Endothelial cell of hepatic sinusoid (primary cell): ENCODE results near the gene TOMT.

ENCODE experiments used
- in situ Hi-C: cut with HindIII; loops from 2 replicates; pipeline ENCODE4 v1.10.0; 2017; ENCODE audit warnings: low sequenced_read_pairs

Gene TOMT

GRCh38 chr11:72105888-72106287 lies at the start of gene TOMT:
TSS of gene TOMT (plus strand) at chr11:72105924. CDS start at chr11:72105952, 28 bp downstream.
- in situ Hi-C loops = no loop called here

GRCh38 chr11:72058416-72059034 lies 47.2 kb upstream of the TOMT start:
- in situ Hi-C loops = no loop called here

GRCh38 chr11:72061739-72062396 lies 43.9 kb upstream of the TOMT start:
- in situ Hi-C loops = no loop called here

- in situ Hi-C loops = no loop called here
Observed at GRCh38 chr11:72066855-72067254, 38.9 kb upstream of the TOMT start.

DNA sequence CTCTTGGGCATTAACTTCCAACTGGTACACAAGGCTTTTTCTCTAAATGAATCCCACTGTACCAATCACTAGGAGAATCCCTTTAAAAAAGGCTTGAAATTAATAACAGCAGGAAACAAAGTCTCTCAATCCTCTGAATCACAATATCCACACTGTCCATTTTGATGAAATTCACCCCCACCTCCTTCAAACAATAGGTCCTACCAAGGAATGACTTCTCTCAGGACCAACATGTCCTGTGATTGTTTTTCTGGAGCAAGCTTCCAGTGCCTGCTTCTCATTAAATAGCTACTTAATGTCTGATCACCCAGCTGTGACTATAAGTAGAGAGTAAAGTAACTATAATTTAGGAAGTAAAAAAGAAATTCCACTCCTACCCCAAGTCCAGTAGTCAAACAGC lies 38.5 kb upstream of the TOMT start:
- in situ Hi-C loops = no loop called here

DNA sequence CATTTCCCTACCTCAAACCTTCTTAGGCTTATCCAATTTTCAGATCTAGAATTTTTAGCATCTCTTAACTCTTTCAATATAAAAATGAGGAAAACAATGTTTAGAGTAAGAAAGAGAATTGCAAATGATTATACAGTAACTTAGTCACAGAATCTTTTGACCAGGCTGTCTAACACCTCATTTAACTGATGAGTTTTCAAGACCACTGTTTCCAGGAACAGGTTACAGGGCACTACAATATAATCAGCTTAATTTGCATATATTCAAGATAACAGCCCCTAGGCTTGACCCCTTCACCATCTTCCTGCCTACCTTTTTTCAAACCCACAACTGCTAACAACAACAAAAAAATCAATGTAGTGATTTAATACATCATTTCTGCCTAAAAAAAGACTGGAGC lies 38.0 kb upstream of the TOMT start:
- in situ Hi-C loops = no loop called here

DNA sequence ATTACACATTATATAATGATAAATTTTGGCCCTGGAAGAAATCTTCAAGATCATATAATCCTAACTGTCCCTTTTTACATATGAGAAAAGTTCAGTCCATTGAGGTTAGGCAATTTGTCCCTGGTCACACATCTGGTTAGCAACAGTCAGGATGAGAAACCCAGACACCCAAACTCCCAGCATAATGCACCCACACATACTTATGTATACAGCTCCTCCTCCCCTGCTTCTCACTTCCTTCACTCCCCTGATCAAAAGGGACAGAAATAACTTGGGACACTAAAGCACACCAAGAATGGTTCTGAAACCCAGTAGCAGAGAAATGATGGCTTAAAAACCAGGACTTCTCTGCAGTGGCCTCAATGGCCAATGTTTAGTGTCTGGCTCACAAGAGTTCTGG lies 36.5 kb upstream of the TOMT start:
- in situ Hi-C loops = no loop called here

DNA sequence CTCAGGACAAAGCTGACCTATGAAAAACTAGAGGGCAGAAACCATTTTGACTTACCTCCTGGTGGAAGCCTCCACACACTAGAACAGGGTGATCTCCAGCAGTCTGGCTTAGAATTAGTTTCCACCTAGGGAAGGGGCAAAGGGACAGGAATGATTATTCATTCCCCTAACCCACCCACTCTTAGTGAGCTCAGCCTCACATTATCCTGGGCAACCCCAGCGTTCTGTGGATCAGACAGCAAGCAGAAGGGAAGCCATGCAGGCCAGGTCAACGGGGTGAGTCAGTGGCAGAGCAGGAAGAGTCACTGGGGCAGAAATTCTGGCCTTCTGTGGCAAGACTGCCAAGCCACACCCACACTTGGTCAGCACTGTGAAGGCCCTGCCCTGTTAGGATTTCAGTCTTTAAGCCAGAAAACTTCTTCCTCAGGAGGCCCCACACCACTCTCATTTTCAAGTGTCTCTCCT lies 35.9 kb upstream of the TOMT start:
- in situ Hi-C loops = no loop called here

- in situ Hi-C loops = no loop called here
Observed at GRCh38 chr11:72070491-72070890, 35.2 kb upstream of the TOMT start.

- in situ Hi-C loops = no loop called here
Observed at GRCh38 chr11:72072348-72072747, 33.4 kb upstream of the TOMT start.

GRCh38 chr11:72075109-72075508 lies 30.6 kb upstream of the TOMT start:
- in situ Hi-C loops = no loop called here

- in situ Hi-C loops = no loop called here
Observed at GRCh38 chr11:72075756-72076155, 30.0 kb upstream of the TOMT start.

GRCh38 chr11:72078477-72078876 lies 27.2 kb upstream of the TOMT start:
- in situ Hi-C loops = no loop called here

- in situ Hi-C loops = no loop called here
Observed at GRCh38 chr11:72079819-72080325, 25.9 kb upstream of the TOMT start.

DNA sequence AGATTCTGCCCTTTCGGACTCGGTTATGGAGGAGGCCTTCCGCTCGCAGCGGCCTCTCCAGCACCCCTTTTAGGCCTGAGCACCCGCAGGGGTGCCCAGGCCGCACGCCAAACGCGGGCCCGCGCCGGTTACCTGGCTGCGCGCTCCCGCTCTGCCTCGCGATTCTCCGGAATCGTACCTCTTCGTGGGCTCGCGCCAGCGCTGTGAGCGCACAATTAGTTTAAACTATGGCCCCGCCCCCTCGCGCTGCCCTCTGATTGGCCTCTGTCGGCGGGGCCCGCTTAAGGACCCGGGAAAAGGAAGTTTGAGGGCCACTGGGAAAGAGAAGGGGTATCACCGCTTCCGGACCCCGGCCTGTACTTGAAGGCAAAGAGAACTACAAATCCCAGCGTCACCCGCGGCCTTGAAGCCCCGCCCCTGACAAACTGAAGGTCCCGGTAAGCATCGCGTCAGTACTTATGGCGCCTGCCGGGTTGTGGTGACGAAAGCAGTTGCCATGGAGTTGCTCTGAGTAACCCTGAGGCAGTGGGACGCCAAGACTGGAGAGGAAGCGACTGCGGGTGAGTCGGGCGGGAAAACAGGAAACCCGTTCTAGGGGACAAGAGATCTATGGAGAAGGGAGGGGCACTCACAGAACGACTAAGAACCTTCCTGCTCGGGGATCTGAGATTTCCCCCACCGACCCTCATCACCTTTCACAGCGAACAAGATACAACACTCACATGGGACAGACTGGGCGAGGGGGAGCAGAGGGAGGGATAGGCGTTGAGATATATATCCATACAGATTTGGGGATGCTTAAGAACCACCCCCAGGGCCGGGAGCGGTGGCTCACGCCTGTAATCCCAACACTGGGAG lies 25.2 kb upstream of the TOMT start, which contains the start of the genes LRRC51 and NUMA1:
TSS of gene LRRC51 (plus strand) at position 525 of the 858 bp plus-strand sequence. CDS start 8,234 bp downstream, outside the sequence.
TSS of gene NUMA1 (minus strand) at position 217 of the 858 bp plus-strand sequence. CDS start 44,599 bp downstream, outside the sequence.
- in situ Hi-C loops = no loop called here

- in situ Hi-C loops = no loop called here
Observed at GRCh38 chr11:72081184-72081644, 24.5 kb upstream of the TOMT start.

DNA sequence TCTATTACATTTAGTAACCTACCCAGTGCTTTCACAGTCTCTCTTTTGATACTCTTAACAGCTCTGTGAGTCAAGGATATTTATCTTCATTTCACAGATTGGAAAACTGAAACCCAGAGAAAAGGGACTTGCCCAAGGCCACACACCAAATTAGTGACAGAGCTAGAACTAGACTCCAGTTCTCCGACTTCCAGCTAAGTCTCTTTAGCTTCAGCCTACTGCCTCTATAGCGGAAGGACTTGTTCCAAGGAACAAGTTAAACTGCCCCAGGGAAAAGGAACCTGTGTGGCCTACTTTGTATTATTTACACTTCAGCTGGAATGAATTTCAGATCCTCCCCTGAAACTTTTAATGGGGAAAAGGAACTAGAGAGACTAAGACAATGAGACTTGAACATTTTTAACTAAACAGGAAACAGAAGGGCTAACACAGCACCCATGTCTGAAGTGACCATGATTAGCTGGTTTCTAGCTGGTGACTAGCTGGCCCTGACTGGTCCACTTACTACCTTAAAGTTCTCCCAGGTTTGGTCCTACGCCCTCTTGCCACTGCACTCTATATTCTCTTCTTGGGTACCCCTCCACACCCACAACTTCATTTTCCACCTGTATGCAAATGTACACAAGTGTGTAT lies 23.8 kb upstream of the TOMT start:
- in situ Hi-C loops = no loop called here

- in situ Hi-C loops = no loop called here
Observed at GRCh38 chr11:72083414-72083813, 22.3 kb upstream of the TOMT start.

DNA sequence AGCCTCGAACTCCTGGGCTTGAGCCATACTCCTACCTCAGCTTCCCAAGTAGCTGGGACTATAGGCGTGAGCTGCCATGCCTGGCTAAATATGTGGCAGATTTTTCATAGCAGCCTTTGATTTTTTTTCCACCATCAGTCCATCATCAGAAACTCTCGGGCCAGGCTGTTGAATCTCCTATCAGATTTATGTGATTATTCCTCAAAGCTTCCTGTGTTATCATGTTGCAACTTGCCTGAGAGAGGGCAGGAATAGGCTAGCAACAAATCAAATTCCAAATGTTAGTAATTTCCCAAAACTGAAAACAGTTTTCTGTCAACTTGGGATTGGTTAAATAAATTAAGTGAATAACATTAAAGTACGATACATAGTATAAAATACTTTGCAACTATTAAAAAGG lies 21.6 kb upstream of the TOMT start:
- in situ Hi-C loops = no loop called here

DNA sequence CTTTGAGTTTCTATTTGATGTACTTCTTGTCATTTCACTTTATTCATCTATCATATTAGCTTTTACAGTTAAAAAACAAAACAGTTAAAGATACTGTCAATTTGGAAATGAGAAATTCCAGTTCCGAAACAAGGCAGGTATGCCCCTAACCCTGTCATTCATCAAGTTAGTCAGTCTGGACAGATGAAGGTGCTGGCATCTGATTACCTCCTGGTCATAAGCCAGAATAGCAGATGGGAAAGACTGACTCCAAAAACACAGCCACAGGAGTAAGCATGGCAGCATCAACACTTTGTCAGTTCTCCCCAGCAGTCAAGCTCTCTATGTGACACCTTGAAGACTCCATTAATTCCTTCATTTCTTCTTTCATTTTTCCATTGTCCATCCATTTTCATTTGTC lies 20.8 kb upstream of the TOMT start:
- in situ Hi-C loops = no loop called here
